Esophagus squamous epithelium (tissue), 4 donors: ENCODE measurements around the gene POU3F2.

ENCODE experiments used
- POLR2A ChIP-seq, 4 donors: fragments of 450-650 bp; IDR thresholded peaks; one replicate each; pipeline ENCODE4 v1.6.1; 2017; ENCODE audit warnings: antibody characterized with exemption in 4 of 4, mild to moderate bottlenecking in 4 of 4, moderate library complexity in 3 of 4
- TF ChIP-seq, protein P1 (sequence below), 6 experiments: fragments of 450-650 bp in 4 of 6; fragments of 200-600 bp in 2 of 6; sonication (generic) in 2 of 6; IDR thresholded peaks; one replicate each; pipeline ENCODE4 v1.5.1; 2016 to 2019; ENCODE audit warnings: antibody characterized with exemption in 6 of 6, mild to moderate bottlenecking in 4 of 6, moderate library complexity in 4 of 6

DNA sequence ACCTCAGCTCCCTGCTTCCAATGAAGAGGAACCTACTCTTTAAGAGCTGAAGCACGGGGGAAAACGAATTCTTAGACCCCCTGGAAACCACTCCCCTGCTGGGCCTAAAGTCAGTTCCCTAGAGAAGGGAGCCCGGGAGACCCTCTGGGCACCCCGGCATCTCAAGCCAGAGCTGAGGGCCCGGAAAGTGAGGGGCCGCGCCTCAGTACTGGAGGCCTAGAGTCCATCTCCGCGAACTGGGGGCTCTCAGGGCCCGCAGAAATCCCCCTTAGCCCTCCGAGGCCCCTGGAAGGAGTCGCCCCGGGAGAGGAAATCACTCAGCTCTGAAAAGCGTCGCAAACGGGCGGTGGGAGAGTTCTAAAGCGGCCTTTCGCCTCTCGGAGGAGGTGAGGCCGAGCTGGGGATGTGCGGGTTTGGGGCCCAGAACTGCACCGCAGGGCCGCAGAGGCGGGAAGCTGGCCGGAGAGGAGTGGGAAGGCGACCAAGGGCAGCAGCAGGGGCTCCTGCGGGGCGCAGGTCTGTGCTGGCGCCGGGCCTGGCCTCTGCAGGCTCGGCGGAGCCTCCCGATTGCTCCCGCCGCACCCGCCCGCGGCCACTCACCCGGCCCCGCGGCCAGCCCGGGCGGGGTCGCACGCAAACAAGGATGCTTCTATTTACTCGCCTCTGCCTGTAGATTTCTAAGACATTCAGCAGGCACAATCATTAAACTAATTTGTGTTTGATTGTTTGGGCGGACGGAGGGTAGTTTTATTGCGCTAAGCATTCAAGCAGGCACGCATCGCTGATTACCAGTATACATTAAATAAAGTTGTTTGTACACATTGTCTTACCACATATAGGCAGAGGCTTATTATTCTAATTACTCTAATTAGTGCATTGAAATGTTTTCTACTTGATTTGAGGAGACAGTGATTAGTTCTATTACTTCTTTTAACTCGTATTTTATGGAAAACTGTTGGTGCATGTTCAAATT lies 9.2 kb downstream of the POU3F2 start:
- no peak for TF ChIP-seq POLR2A (IDR thresholded peaks at IDR 0.05)
- TF ChIP-seq, protein P1, sequence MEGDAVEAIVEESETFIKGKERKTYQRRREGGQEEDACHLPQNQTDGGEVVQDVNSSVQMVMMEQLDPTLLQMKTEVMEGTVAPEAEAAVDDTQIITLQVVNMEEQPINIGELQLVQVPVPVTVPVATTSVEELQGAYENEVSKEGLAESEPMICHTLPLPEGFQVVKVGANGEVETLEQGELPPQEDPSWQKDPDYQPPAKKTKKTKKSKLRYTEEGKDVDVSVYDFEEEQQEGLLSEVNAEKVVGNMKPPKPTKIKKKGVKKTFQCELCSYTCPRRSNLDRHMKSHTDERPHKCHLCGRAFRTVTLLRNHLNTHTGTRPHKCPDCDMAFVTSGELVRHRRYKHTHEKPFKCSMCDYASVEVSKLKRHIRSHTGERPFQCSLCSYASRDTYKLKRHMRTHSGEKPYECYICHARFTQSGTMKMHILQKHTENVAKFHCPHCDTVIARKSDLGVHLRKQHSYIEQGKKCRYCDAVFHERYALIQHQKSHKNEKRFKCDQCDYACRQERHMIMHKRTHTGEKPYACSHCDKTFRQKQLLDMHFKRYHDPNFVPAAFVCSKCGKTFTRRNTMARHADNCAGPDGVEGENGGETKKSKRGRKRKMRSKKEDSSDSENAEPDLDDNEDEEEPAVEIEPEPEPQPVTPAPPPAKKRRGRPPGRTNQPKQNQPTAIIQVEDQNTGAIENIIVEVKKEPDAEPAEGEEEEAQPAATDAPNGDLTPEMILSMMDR (IDR thresholded peaks at IDR 0.05): no peak
